Stimulated activated CD4-positive, alpha-beta T cell treated with anti-CD3 and anti-CD28 coated beads, TNF-alpha, amount 100 ng/mL, for 48 hours (primary cell): Measurements from ENCODE around the gene CHCHD10.
A peak's percentile ranks its signal among the peaks of the same experiment; 100 is the strongest.

ENCODE experiments used
- DNase-seq, 3 donors: peaks; one replicate each; pipeline ENCODE4 v3.0.0-alpha.2; 2020; ENCODE audit warnings: low read depth in 3 of 3

Gene CHCHD10

DNA sequence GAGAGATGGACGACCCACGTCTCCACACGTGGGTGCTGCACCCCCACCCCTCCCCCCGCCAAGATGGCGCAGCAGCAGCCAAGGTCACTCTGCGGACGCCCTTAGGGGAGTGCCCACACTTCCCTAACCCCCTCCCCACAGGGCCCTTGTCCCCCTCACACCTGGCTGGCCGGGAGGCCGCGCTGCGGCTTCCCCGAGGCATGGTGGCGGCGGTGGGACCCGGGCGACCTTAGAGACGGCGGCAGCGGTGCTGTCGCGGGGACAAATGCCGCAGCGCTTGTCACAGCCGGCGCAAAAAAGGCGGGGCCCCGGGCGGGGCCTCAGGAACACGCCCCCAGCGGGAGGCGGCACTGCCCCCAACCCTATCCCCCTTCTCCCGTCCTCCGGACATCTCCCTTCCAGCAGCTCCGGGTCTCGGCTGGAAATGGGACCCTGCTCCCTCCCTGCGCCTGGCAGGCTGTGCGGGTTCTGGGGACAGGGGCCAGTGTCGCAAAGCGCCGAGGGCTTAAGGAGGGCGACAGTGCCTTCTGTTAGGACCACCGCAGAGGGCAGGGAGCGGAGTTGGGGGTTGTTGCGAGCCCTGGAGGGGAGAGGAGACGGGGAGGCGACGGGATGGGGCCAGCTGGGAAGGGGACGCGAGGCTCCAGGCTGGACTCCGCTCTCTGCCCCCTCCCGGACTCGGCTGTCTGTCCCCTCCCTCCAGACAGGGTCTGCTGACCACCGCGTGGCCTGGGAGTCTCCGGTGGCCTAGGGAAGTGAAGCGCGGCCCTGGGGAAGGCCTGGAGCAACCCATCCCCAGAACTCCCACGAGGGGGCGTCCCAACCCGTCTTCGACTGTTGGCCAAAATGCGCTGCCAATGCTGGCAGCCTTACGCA lies at the start of gene CHCHD10:
TSS of gene CHCHD10 (minus strand) at position 300 of the 876 bp plus-strand sequence. CDS start at position 202, 98 bp downstream.
- peak; percentile 56 to 76 (median 58) for DNase-seq

DNA sequence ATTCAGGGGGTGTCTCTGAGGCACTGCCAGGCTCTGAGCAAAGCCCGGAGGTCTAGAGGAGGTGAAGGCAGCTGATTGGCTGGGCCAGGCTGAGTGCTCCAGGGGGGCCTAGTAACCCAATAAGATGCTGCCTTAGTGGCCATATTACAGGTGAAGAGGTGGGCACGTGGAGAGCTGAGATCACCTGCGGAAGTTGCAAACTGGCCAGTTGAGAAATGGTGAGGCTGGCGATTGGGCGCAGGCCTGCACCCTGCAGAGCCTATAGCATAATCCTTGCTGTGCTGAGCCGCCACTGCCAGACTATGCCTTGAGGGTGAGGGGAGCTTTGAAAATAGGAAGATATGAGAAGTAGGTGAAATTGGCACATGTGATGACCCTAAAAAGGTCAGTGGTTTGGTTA lies 49.4 kb upstream of the CHCHD10 start:
- DNase-seq: no peak

DNA sequence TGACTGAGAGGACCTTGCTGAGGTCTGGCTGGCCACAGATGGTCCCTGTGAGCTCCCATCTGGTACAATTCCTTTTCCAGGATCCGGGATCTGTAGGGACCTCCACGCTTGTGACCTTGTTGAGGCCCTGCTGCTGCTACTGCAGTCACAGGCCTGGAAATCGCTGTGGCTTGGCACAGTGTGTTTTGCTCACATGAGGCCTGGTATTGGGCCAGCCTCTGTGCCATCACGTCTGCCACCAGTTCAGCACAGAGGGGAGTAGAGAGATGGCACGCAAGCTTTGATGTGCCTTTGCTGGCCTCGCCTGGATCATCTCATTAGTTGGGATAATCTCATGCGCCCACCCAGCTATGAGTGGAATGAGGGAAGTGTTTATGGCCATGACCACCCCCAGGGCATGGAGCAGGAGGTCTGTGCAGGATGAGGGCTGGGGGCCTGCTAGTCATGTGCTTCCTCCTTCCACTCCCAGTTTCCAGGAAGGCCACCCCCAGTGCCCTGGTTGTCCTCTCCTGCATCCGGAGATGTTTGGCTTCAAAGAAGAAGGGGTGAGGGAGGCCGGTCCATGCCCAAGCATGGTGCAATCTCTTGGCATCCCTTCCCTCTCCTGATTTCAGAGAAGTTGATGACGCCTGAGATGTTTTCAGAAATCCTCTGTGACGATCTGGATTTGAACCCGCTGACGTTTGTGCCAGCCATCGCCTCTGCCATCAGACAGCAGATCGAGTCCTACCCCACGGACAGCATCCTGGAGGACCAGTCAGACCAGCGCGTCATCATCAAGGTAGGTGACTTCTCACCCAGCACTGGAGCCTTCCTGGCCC lies 48.6 kb upstream of the CHCHD10 start:
- DNase-seq: no peak

DNA sequence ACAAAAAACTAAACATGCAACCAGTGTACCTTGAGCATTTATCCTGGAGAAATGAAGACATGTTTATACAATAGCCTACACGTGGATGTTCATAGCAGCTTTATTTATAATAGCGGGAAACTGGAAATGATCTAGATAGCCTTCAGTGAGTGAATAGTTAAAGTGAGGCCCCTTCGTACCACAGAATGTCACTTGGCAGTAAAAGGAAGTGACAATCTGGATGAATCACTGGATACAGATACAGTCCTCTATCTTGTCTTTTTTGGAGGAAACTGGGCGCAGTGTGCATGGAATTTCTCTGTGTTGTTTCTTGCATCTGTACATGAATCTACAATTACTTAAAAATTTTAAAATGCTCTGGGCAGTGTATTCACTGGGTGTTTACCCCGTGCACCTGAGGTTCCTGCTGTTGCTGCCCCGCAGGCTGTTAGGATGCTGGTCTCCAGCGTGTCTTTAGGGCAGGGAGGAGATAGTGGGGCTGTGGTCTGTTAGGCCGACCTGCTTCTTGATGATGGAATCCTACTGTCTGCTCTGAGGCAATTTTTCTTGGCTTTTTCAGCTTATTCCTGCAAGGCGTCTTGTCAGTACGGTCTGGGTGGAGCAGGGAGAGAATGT lies 47.9 kb upstream of the CHCHD10 start:
- DNase-seq: no peak

DNA sequence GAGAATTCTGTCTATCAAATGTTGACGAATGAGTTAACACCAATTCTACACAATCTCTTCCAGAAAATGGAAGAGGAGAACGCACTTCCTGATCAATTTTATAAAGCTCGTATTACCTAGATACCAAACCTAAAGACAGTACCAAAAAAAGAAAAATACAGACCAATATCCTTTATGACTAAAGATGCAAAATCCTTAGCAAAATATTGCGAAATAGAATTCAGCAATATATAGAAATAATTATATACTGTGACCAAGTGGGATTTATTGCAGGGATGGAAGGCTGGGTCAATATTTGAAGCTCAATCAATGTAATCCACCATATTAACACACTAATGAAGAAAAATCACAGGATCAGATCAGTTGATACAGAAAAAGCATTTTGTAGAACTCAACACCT lies 44.6 kb upstream of the CHCHD10 start:
- DNase-seq: no peak

DNA sequence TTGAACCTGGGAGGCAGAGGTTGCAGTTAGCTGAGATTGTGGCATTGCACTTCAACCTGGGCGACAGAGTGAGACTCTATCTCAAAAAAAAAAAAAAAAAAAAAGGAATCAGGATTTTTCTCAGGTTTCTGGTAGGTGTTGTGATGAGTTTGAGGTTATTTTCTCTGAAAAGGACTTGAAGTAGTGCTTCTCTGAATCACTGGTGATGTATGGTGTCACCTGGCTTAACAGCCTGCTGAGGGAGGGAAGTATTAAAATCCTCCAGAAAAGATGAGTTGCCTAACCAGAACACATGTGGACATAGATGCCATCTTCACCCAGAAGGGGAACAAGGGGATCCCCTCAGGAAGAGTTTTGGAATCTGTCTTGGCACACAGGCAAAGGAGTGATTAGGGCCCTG lies 39.1 kb upstream of the CHCHD10 start:
- no peak for DNase-seq

DNA sequence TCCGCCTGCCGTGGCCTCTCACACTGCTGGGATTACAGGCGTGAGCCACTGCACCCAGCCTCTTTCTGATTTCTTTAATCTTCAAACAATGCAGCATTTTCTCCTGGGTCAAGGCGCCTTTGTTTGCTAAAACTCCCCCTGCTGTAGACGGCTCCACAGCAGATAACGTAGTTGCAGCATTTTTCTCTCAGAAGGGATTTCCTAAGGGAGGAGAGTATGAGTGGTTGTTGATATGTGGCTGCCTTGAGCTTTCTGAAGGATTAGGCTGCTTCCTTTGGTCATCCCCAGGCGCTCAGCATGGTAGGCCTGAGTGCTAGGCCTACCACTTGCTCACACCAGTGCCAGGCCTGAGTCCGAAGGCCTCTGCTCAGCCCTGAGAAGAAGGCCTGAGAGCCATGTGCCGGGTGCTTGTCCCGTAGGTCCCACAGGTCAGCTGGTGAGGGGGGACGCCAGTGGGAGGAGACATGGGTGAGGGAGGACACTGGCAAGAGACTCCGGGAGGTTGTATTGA lies 37.1 kb upstream of the CHCHD10 start:
- no peak for DNase-seq

DNA sequence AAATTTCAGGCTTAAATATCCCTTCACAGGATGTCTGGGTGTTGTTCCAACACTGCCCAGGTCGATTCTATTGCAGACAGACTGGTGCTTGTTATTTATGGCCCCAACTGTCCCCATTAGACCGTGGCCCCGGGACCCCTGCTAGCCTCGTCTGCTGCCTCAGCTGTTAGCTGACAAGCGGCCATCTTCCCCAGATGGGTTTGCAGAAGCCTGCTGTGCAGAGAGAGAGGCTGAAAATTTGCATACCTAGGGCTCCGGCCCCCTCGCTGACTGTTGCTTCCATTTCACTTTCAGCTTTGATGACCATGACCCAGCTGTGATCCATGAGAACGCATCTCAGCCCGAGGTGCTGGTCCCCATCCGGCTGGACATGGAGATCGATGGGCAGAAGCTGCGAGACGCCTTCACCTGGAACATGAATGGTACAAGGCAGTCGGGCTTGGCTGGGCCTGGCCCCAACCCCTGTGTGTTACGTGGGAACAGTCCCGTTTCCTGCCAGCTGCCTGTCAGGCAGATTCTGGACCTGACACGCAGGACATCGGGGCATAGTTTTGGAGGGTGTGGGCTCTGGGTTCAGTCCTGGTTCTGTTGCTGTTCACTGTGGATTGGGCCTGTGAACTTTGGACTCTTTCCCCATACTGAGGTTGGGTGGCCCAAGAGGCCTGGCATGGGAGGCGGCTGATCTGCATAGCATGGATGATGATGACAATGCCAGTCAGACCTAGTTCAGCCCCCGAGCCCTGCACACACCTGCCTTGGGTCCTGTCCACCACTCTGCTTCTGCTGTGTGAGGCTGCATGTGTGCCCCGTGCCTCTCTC lies 35.4 kb upstream of the CHCHD10 start:
- DNase-seq: no peak

DNA sequence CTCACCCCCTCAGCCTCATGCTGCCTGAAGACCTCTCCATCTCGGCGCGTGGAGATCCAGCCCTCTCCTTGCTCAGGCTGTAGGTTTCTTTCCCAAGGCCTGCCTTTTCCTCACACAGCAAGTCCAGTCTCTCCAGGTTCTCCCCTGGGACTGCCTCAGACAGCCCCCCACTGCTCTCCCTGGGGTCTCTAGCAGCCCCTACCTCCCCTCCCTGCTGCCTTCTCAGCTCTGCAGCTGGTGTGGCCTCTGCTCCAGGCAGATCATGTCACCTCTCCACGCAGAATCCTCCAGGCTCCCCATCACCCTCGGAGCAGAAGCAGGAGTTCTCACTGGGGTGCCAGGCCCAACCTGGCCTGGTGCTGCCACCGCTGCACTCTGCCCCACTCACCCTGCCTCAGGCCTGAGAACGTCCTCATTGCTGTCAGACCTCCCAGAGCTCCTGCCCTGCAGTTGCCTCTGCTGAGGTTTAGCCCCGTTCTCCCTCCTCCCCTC lies 34.2 kb upstream of the CHCHD10 start:
- no peak for DNase-seq

DNA sequence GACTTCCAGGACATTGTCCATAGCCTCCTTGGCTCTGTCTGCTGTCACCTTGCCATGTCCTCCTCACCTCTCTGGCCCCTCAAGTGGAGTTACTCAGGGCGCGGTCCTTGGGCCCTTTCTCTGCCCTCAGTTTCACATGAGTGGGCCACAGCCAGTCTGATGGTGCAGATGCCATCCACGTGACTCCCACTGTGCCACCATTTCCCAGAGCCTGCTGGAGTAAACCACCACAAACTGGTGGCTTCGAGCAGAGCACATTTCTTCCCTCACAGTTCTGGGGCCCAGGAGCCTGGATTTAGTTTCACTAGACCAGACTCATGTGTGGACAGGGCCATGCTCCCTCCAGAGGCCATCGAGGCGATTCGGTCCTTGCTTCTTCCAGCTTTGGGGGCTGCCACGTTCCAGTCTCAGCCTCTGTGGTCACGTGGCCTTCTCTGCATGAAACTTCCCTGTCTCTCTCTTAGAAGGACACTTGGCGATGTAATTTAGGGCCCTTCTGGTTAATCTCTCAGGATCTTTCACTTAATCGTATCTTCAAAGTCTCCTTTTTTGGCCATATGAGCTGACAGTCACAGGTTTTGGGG lies 33.6 kb upstream of the CHCHD10 start:
- DNase-seq: no peak

DNA sequence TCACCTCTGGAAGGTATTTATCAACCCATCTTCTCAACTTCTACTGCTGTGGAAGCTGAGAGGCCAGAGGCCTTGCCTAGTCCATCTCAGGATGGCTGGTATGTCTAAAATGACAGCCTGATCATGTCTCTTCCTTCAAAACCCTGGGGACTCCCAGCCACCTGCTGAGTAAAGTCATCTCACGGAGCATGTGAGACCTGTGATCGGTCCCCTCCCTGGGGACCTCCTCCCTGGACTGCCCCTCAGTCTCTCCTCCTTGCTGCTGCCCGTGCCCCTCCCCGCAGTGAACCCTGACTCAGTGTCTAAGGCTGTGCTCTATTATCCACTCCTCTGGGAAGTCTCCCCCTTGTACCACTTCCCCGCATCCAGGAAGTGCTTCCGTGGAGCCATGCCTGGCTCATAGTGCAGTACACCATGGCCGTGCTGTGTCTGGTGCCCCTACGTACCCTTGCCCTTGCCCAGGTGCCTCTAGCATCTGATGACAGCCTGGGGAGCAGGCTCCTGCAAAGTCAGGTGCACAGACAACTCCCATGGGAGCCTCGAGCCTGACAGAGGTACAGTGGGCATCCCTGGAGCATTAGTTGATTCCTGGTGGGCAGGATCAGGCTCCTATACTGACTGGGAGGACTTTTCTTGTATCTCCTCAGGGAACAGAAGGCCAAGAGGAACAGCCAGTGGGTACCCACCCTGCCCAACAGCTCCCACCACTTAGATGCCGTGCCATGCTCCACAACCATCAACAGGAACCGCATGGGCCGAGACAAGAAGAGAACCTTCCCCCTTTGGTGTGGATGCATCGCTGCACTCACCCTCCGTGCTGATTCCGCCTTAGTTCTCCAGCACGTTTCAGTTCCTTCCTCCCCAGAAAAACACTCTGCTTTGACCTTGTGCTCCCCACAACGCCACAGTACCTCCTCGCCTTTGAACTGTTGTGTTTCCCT lies 32.8 kb upstream of the CHCHD10 start:
- DNase-seq: no peak

DNA sequence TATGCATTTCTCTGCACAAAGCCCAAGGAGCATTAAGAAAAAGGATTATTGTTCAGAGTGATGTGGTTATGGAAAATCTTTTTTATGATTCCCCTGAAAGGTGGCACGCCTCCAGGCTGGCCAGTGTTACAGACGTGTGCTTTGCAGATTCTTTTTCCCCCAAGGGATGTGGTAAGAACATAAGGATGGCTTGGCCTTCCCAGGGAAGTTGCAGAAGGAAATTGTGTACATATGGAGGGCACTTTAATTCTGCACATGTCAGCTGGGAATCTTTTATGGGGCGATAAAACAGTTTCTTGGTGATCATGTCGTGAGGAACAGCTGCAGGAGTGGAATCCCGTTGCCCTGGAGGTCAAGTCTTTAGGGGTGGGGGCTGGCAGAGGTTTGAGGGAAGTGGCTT lies 28.7 kb upstream of the CHCHD10 start:
- no peak for DNase-seq

DNA sequence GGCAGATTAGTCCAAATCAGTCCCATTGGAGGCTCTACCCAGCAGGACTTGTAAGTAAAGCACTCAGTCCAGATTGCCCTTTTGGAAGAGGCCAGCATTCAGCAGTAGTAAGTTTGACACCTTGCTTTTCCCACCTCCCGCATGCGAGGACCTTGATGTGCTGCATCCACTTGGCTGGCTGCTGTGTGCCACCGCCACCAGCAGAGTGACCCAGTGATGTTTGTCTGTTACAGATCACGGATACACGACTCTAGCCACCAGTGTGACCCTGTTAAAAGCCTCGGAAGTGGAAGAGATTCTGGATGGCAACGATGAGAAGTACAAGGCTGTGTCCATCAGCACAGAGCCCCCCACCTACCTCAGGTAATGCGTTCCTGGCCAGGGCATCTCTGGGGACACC lies 25.6 kb upstream of the CHCHD10 start:
- no peak for DNase-seq

DNA sequence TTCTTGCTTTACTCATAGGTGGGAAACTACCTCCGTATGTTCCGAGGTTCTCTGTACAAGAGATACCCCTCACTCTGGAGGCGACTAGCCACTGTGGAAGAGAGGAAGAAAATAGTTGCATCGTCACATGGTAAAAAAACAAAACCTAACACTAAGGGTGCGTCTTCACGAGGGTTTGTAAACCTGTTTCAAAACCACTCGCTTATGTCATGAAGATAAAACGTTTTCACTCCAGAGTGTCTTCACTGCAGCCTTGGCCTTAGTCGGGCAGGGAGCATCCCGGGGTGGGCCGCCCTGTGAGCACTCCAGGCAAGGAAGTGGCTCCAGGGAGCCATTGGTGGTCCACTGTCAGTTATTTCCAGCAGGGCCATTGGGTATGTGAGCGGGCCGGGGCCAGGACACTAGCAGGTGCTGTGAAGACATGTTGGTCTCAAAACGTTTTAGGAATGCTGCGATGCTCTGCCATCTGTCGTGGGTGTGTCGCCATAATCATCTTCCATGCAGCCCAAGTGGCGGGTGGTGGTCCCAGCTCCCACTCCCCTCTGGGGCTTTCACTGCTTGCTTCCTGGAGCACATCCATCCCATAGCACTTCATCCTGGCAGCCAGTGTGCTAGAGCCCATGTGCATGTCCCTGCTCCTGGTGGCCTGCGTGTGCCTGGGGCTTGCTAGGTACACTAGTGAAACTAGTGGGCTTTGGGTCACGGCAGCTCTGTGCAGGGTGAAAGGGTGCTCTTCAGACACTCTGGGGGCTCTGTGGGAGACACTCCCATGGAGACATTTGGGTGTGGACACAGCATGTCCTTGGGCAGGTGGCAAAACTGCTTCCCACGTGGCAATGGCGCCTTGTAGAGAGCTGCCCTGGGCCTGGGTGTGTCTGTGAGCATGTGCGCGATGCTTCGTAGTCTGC lies 24.2 kb upstream of the CHCHD10 start:
- no peak for DNase-seq

DNA sequence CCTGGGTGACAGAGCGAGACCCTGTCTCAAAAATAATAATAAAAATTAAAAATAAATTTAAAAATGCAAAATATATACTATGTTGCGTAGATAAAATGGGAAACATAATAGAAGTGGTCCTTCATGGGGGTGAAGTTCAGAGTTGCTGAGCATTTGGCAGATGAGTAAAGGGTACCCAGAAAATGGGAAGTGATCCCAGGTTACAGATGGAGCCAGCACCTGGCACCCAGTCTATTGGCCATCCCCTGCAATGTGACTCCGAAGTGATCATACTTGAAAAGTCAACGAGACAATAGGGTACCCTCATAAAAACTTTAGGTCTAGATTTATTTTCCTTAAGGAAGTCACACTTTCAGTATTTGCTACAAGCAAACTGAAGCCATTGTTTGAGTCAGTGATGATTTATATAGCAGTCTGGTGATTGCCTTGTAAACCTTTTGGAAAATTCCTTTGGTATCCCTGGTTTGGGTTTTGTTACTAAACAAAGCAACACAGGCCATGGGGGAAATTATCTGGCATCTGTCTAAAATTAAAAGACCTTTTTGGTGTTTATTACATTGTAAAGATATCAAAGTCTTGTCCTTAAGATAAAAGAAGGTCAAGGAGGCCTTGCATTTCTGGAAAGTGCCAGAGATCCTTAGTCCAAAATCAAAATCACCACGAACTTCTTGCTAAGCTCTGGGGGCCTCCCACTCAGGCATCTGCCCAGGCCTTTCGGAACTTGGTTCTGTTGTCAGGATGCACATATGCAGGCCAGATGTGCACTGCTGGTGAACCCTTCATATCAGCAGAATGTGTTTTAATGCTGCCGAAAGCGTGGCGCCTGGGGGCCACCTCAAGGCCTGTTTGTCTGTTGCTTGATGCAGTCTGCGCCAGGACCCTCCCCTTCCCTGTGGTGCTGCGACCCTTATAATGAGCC lies 23.3 kb upstream of the CHCHD10 start:
- no peak for DNase-seq

DNA sequence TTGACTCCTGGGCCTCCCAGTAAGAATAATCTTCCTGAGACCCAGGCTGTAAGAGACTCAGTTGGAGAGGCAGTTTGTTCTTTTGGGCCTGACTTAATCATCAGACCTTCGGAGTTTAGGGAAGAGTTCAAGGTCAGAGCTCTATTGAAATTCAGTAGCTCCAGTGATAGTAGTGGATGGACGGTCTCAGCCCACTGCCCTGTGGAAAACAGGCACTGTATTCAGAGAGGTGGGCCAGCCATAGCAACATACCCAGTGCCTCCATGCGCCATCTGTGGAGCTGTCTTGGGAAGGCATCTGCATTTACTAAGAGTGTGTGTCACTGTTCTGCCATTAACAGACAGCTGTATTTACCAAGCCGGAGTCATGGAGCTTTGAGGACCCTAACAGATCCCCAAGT lies 21.9 kb upstream of the CHCHD10 start:
- DNase-seq: no peak

DNA sequence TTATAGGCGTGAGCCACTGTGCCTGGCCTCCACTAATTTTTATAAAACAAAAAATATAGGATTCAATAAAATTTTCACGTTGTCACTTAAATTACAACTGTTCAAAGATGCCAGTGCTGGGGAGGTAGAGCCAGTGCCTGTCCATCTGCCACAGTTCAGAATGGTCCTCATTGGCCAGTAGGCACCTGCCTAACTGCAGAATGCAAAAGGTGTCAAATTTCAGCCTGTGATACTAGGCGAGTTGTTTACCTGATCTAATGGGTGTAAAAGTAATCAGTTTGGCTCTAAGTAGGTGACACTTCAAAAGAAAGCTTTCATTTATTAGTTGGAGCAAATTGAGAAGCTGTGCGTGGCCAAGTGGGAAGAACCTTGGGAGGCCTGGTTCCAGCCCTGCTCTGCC lies 21.3 kb upstream of the CHCHD10 start:
- no peak for DNase-seq

DNA sequence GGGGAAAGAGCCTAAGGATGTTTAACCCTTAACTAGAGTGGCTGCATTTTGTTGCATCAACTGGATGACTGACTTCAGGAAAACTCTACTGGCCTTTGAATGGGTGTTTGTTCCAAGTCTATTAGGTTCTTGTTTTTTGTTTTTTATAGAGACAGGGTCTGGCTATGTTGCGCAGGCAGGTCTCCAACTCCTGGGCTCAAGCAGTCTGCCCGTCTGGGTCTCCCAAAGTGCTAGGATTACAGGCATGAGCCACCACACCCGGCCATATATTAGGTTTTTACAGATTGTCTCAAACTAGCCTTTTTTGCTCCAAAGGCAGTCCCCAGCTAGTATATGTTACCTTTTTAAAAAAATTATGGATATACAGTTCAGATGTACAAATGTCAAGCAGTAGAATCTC lies 20.1 kb upstream of the CHCHD10 start:
- no peak for DNase-seq
